ENCODE data around the gene USP33.

Gene USP33

GRCh38 chr1:77668924-77669449, 90.7 kb downstream of the USP33 start:
- H3K4me3 ChIP-seq (IDR thresholded peaks at IDR 0.05; ENCODE audit: insufficient read depth, low read depth, low read length): no peak overlapping the region
- H3K4me2 ChIP-seq: no peak overlapping the region
- no peak overlapping the region for H3K27ac ChIP-seq
- H3K36me3 ChIP-seq (ENCODE audit: insufficient read depth): no peaks in the 10 kb centered on the region
- H3K27me3 ChIP-seq (ENCODE audit: insufficient read depth, low read depth): no peaks in the 10 kb centered on the region
- TF ChIP-seq CTCF (conservative IDR thresholded peaks at IDR 0.05; ENCODE audit: low read depth, low read length): no peak
- H3K4me1 ChIP-seq (ENCODE audit: low read depth, poor library complexity, severe bottlenecking): peaks cover 49% of the 10 kb centered on the region
- peaks cover 97% of the 10 kb centered on the region for H3K79me2 ChIP-seq (ENCODE audit: insufficient read depth, low read depth)
- no peak overlapping the region for H2AFZ ChIP-seq (ENCODE audit: low read depth)
- H3K9ac ChIP-seq: no peak overlapping the region
- H4K20me1 ChIP-seq (ENCODE audit: insufficient read depth): no peaks in the 10 kb centered on the region

GRCh38 chr1:77664939-77665516, 94.6 kb downstream of the USP33 start:
- H4K20me1 ChIP-seq (ENCODE audit: insufficient read depth): no peaks in the 10 kb centered on the region

GRCh38 chr1:77661696-77662095, 98.0 kb downstream of the USP33 start:
- Histone ChIP-seq H3K27ac (no peak overlapping the region), H3K9ac (no peak overlapping the region), H2AFZ (ENCODE audit: low read depth) (no peak overlapping the region), H3K4me1 (ENCODE audit: low read depth, poor library complexity, severe bottlenecking) (peaks cover 10% of the 10 kb centered on the region), H4K20me1 (ENCODE audit: insufficient read depth) (no peaks in the 10 kb centered on the region), H3K36me3 (ENCODE audit: insufficient read depth) (no peaks in the 10 kb centered on the region), H3K79me2 (ENCODE audit: insufficient read depth, low read depth) (peaks cover 94% of the 10 kb centered on the region), H3K4me2 (no peak overlapping the region), H3K4me3 (IDR thresholded peaks at IDR 0.05; ENCODE audit: insufficient read depth, low read depth, low read length) (no peak overlapping the region), H3K27me3 (ENCODE audit: insufficient read depth, low read depth) (no peaks in the 10 kb centered on the region)
- TF ChIP-seq CTCF (conservative IDR thresholded peaks at IDR 0.05; ENCODE audit: low read depth, low read length): no peak

More at GRCh38 chr1:77664939-77665516, 94.6 kb downstream of the USP33 start:
- Histone ChIP-seq H2AFZ (ENCODE audit: low read depth) (no peak overlapping the region), H3K9ac (no peak overlapping the region), H3K4me1 (ENCODE audit: low read depth, poor library complexity, severe bottlenecking) (peaks cover 14% of the 10 kb centered on the region), H3K36me3 (ENCODE audit: insufficient read depth) (no peaks in the 10 kb centered on the region), H3K4me3 (IDR thresholded peaks at IDR 0.05; ENCODE audit: insufficient read depth, low read depth, low read length) (no peak overlapping the region), H3K27ac (no peak overlapping the region), H3K27me3 (ENCODE audit: insufficient read depth, low read depth) (no peaks in the 10 kb centered on the region), H3K79me2 (ENCODE audit: insufficient read depth, low read depth) (peaks cover 99% of the 10 kb centered on the region), H3K4me2 (no peak overlapping the region)
- no peak for TF ChIP-seq CTCF (conservative IDR thresholded peaks at IDR 0.05; ENCODE audit: low read depth, low read length)

GRCh38 chr1:77659879-77660593, 99.6 kb downstream of the USP33 start:
- H3K4me1 ChIP-seq (ENCODE audit: low read depth, poor library complexity, severe bottlenecking): peaks cover 16% of the 10 kb centered on the region
- no peaks in the 10 kb centered on the region for H3K36me3 ChIP-seq (ENCODE audit: insufficient read depth)
- H3K9ac ChIP-seq: no peak overlapping the region
- no peak overlapping the region for H3K4me3 ChIP-seq (IDR thresholded peaks at IDR 0.05; ENCODE audit: insufficient read depth, low read depth, low read length)
- H3K79me2 ChIP-seq (ENCODE audit: insufficient read depth, low read depth): peaks cover 93% of the 10 kb centered on the region
- TF ChIP-seq CTCF (conservative IDR thresholded peaks at IDR 0.05; ENCODE audit: low read depth, low read length): no peak
- H4K20me1 ChIP-seq (ENCODE audit: insufficient read depth): no peaks in the 10 kb centered on the region
- no peak overlapping the region for H3K4me2 ChIP-seq
- H2AFZ ChIP-seq (ENCODE audit: low read depth): no peak overlapping the region
- H3K27me3 ChIP-seq (ENCODE audit: insufficient read depth, low read depth): no peaks in the 10 kb centered on the region
- no peak overlapping the region for H3K27ac ChIP-seq

Measured in KMS-11 (cell line).